Effector memory CD8-positive, alpha-beta T cell (primary cell): ENCODE results near the gene GGA2.

Source experiments
- ATAC-seq: fragments of 150-1000 bp; cut with Tn5 transposase; replicated peaks from 2 replicates; pipeline ENCODE4 v1.10.0; 2021; ENCODE audit warnings: mild to moderate bottlenecking, moderate library complexity
- DNase-seq, 3 experiments: peaks; one replicate each; pipeline ENCODE4 v3.0.0; 2021
- H3K27ac Mint-ChIP-seq, 2 donors: one replicate each; pipeline ENCODE4 v1.8.0; 2022; ENCODE audit warnings: mild to moderate bottlenecking in 2 of 2, mixed read lengths in 2 of 2, moderate library complexity in 2 of 2
- H3K27me3 Mint-ChIP-seq, 2 donors: one replicate each; pipeline ENCODE4 v1.8.0; 2022; ENCODE audit warnings: mixed read lengths in 2 of 2
- H3K36me3 Mint-ChIP-seq: one replicate; pipeline ENCODE4 v1.8.0; 2022; ENCODE audit warnings: mild to moderate bottlenecking, moderate library complexity, mixed read lengths; ENCODE audit not compliant: insufficient read depth
- H3K4me1 Mint-ChIP-seq, 2 donors: one replicate each; pipeline ENCODE4 v1.8.0; 2022; ENCODE audit warnings: low read depth in 2 of 2, mixed read lengths in 2 of 2
- H3K4me3 Mint-ChIP-seq, 2 donors: one replicate each; pipeline ENCODE4 v1.8.0; 2022; ENCODE audit warnings: mild to moderate bottlenecking in 2 of 2, mixed read lengths in 2 of 2, moderate library complexity in 2 of 2
- H3K9me3 Mint-ChIP-seq, 2 donors: one replicate each; pipeline ENCODE4 v1.8.0; 2022; ENCODE audit warnings: mixed read lengths in 2 of 2

The GGA2 gene

GRCh38 chr16:23432176-23433128, 77.8 kb downstream of the GGA2 start:
- ATAC-seq (no peak), DNase-seq (no peak)
- Mint-ChIP-seq H3K27me3 (no peaks in the 10 kb centered on the region), H3K4me3 (no peak overlapping the region), H3K4me1 (peaks cover 0 to 4% of the 10 kb centered on the region in 2 donors), H3K27ac (peak overlapping the region in 1 of 2 donors; percentile 13), H3K36me3 (peaks cover 67% of the 10 kb centered on the region), H3K9me3 (no peaks in the 10 kb centered on the region)

GRCh38 chr16:23428351-23428750, 81.9 kb downstream of the GGA2 start:
- no peaks in the 10 kb centered on the region for H3K4me1 Mint-ChIP-seq
- DNase-seq (no peak), ATAC-seq (no peak)
- H3K36me3 Mint-ChIP-seq: peaks cover 57% of the 10 kb centered on the region
- H3K9me3 Mint-ChIP-seq: no peaks in the 10 kb centered on the region
- H3K4me3 Mint-ChIP-seq: no peak overlapping the region
- no peaks in the 10 kb centered on the region for H3K27me3 Mint-ChIP-seq
- H3K27ac Mint-ChIP-seq: no peak overlapping the region

- Mint-ChIP-seq H3K4me1 (no peaks in the 10 kb centered on the region), H3K36me3 (peaks cover 39% of the 10 kb centered on the region), H3K4me3 (no peak overlapping the region), H3K27ac (no peak overlapping the region), H3K27me3 (no peaks in the 10 kb centered on the region), H3K9me3 (no peaks in the 10 kb centered on the region)
- ATAC-seq: no peak
- DNase-seq: no peak
These were observed 85.9 kb downstream of the GGA2 start for GRCh38 chr16:23424292-23424958.

GRCh38 chr16:23423496-23424049, 86.7 kb downstream of the GGA2 start:
- no peak for ATAC-seq
- H3K4me3 Mint-ChIP-seq: no peak overlapping the region
- no peak for DNase-seq
- no peaks in the 10 kb centered on the region for H3K27me3 Mint-ChIP-seq
- peaks cover 37% of the 10 kb centered on the region for H3K36me3 Mint-ChIP-seq
- H3K4me1 Mint-ChIP-seq: no peaks in the 10 kb centered on the region
- H3K27ac Mint-ChIP-seq: no peak overlapping the region
- H3K9me3 Mint-ChIP-seq: no peaks in the 10 kb centered on the region

DNA sequence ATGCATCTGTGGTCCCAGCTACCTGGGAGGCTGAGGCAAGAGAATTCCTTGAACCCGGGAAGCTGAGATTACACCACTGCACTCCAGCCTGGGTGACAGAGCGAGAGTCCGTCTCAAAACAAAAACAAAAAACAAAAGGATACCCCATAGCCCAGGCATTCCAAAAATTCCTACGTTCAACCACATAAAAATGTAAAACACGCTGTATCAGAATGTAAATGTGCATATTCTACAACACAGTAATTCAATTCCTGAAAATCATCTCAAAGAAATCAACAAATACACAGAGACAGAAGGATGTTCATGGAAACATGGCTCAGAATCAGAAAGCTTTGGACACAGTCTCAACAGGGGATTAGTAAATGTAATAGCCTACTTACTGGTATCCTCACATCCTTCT, 90.3 kb downstream of the GGA2 start:
- Mint-ChIP-seq H3K27ac (no peak overlapping the region), H3K9me3 (no peaks in the 10 kb centered on the region), H3K4me3 (no peak overlapping the region), H3K36me3 (peaks cover 39% of the 10 kb centered on the region), H3K4me1 (no peaks in the 10 kb centered on the region), H3K27me3 (no peaks in the 10 kb centered on the region)
- ATAC-seq (no peak), DNase-seq (no peak)

DNA sequence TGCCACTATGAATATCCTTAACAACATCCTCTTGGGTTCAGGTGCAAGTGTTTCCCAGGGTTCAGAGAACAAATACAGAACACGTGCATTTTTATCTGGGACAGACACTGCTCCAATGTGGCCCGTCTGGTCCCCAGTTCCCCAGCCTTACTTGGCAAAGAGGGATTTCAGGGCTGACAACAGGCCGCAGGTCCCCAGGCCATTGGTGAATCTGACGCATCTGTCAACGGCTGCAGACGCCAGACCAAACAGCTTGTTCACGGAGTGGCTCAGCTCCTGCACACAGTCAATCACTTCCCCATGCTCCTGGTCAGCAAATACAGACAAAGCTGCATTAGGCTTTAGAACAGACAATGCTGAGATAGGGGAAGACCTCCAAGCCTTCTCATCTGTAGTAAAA, 93.5 kb downstream of the GGA2 start:
- peaks cover 42% of the 10 kb centered on the region for H3K36me3 Mint-ChIP-seq
- H3K9me3 Mint-ChIP-seq: no peaks in the 10 kb centered on the region
- H3K4me3 Mint-ChIP-seq: no peak overlapping the region
- H3K27me3 Mint-ChIP-seq: no peaks in the 10 kb centered on the region
- ATAC-seq: no peak
- DNase-seq: no peak
- H3K4me1 Mint-ChIP-seq: no peaks in the 10 kb centered on the region
- H3K27ac Mint-ChIP-seq: no peak overlapping the region

GRCh38 chr16:23414731-23415130, 95.6 kb downstream of the GGA2 start:
- no peaks in the 10 kb centered on the region for H3K27me3 Mint-ChIP-seq
- H3K9me3 Mint-ChIP-seq: no peaks in the 10 kb centered on the region
- H3K4me1 Mint-ChIP-seq: no peaks in the 10 kb centered on the region
- H3K4me3 Mint-ChIP-seq: no peak overlapping the region
- H3K27ac Mint-ChIP-seq: peak overlapping the region; percentile 13 to 64
- DNase-seq (no peak), ATAC-seq (no peak)
- H3K36me3 Mint-ChIP-seq: peaks cover 54% of the 10 kb centered on the region
